HS-27A (cell line): Measurements from ENCODE around the gene ENTPD3.

Experiments used
- DNase-seq: peaks from one replicate; pipeline ENCODE4 v3.0.0-alpha.2; 2012; ENCODE audit warnings: low read depth, missing footprints

Gene ENTPD3, protein sequence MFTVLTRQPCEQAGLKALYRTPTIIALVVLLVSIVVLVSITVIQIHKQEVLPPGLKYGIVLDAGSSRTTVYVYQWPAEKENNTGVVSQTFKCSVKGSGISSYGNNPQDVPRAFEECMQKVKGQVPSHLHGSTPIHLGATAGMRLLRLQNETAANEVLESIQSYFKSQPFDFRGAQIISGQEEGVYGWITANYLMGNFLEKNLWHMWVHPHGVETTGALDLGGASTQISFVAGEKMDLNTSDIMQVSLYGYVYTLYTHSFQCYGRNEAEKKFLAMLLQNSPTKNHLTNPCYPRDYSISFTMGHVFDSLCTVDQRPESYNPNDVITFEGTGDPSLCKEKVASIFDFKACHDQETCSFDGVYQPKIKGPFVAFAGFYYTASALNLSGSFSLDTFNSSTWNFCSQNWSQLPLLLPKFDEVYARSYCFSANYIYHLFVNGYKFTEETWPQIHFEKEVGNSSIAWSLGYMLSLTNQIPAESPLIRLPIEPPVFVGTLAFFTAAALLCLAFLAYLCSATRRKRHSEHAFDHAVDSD

DNA sequence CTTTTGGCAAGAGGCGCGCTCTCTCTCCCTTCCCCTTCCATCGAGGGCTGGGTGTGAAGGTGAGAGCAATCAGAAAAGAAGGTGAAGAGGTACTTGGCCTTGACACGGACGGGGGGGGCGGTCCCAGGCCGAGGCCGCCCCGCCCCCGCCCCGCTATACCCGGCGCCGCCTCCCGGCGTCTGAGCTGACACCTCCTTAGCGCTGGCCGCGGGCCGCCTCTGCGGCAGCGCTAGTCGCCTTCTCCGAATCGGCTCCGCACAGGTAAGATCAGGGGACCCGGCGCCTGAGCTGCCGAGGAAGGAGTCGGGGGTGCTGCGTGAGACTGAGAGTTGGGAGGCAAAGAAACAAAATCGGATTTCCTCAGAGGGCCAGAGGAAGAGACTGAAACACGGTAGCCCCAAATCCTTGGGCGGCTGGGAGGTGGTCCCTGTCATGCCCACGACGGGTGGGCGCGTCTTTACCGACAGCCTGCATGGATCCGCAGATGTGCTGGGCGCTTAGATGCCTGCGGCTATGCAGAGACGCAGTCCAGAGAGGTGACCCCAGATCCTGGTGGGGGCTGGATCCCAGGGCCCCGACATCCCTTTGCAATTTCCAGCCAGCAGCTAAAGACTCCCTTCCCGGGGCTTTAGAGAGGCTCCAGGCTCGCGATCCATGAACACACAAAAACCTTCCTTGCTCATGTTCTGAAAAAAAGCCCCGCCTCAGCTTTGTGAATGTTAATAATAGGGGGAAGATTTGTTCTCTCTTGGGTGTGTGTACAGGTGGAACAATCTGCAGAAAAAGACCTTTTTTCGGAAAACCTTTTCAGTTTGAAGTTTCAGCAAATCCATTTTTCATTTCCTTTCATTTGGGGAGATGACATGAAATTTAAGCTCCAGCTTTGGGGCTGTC, at the start of gene ENTPD3:
ENTPD3 (plus strand) TSS at position 184 of the 894 bp plus-strand sequence. CDS start 874 bp downstream, outside the sequence.
- no peak for DNase-seq

- DNase-seq = no peak
Measured at GRCh38 chr3:40339871-40340270, 47.1 kb upstream of the ENTPD3 start.

- no peak for DNase-seq
Measured at GRCh38 chr3:40340541-40341170, 46.3 kb upstream of the ENTPD3 start.

- DNase-seq = no peak
Measured at GRCh38 chr3:40341671-40342070, 45.3 kb upstream of the ENTPD3 start.

- DNase-seq = no peak
Measured at GRCh38 chr3:40350529-40350928, 36.5 kb upstream of the ENTPD3 start.

DNA sequence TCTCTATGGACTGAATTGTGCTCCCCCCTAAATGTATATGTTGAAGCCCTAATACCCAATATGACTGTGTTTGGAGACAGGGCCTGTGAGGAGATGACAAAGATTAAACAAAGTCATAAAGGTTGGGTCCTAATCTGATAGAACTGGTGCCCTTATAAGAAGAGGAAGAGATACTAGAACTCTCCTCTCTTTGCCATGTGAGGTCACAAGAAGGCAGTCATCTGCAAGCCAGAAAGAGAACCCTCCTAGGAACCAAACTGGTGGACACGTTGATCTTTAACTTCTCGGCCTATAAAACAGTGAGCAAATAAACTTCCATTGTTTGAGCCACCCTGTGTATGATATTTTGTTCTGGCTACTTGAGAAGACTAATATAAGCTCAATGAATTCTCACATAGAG, 31.6 kb upstream of the ENTPD3 start:
- no peak for DNase-seq

DNA sequence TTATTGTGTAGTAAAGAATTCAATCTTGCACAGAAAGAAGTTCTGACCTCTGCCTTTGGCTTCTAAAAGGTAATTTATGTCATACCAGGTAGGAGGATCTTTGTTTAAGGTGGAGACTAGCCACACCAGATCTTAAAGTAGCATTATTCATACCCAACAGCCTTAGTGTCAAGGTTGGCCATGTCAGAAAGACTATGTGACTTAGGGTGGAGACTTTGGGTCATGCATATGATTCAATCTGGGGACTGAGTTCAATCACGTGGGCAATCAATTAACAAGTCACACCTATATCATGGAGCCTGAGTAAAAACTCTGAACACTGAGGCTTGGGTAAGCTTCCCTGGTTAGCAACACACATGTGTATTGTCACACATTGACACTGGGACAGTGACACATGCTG, 28.5 kb upstream of the ENTPD3 start:
- no peak for DNase-seq

GRCh38 chr3:40363674-40364073, 23.3 kb upstream of the ENTPD3 start:
- no peak for DNase-seq

DNA sequence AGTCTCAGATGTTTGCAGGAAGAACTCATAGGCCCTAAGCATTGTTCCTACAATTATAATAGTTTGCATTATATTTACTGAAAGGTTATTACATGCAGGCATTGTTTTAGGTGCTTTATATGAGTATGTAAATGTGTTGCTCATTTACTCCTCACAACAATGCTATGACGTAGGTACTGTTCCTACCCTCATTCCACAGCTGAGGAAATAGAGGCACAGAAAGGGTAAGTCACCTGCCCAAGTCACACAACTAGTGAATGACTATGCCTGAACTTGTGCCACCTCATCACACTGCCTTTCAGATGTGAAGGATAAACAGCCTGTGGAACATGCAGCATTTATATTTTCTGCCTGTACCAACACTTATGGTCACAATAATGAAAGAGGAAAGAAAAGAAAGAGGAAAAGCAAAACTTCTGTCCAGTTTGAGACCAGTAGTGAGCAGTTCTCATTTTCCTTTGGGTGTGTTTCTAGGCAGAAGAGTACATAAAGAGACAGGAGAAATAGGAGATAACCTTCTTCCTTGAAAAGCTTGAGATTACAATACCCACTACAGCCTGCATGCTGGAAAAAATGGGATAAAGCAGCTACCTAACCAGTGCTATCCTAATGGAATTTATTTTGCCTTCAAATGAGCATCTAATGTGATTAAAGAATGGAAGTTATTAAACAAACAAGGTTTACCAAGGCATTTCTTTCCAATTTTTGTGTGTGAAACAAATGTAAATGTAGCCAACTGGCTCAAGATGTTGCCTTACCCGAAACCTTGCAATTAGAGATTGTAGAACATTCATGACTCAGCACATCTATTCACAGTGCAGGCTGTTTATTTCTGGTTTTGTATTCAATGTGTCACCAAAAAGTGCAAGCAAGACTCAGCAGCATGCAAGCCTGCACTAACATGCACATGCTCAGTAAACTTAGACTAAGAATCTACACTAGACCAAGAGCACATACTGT, 20.5 kb upstream of the ENTPD3 start:
- DNase-seq = no peak

- DNase-seq = no peak
Measured at GRCh38 chr3:40369716-40370115, 17.3 kb upstream of the ENTPD3 start.

GRCh38 chr3:40377822-40378221, 9.2 kb upstream of the ENTPD3 start:
- no peak for DNase-seq

DNA sequence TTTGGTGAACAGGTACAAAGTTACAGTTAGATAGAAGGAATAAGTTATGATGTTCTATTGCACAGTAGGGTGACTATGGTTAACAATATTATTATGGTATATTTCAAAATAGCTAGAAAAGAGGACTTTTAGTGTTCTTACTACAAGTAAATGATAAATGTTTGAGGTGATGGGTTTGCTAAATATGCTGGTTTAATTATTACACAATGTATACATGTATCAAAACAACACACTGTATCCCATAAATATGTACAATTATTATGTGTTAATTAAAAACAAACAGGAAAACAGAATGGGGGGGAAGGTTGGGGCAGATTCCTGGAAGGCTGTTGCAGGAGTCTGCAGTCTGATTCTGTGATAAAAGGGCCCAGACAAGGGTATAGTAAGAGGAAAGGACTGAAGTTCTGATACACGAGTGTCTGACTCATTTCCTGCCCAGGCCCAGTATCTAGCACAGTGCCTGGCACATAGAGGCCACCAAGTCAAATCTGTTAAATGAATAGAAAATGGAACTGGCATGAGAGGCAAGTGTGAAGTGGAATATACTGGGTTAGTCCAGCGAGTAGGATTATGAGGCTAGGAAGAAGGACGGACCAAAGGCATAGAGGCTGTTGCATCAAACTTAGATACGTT, 7.2 kb upstream of the ENTPD3 start:
- DNase-seq = no peak

DNA sequence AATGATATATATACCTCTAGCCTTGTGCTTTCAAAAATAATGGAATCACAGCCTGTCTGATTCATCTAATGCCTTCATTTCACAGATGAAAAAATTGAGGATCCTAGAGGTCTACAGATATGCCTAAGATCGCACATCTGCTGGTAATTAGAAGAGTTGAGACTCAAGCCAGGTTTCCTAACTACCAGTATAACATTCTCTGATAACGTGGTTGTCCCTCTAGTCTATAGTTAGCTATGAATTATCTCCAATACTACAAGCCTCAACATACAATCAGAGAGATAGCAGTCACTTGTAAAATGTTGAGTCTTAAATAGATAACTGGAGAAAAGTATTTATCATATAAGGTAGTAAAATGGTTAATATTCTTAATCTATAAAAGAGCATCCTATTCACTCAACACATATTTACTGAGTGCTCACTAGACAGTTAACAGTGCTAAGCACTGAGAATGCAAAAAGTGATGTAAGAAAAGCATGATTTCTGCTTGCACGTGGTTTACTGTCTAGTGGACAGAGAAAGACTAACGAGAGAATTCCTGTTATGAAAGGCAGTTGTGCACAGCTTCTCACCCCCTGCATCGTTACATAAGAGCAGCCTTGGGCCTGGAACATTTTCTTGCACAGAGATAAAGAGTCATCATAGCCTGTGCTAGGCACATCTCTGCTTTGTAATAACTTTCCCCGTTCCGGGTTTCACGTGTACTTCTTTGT, 4.9 kb upstream of the ENTPD3 start:
- no peak for DNase-seq

- peak; percentile 15 for DNase-seq
Measured at GRCh38 chr3:40382617-40382979, 4.4 kb upstream of the ENTPD3 start.

DNA sequence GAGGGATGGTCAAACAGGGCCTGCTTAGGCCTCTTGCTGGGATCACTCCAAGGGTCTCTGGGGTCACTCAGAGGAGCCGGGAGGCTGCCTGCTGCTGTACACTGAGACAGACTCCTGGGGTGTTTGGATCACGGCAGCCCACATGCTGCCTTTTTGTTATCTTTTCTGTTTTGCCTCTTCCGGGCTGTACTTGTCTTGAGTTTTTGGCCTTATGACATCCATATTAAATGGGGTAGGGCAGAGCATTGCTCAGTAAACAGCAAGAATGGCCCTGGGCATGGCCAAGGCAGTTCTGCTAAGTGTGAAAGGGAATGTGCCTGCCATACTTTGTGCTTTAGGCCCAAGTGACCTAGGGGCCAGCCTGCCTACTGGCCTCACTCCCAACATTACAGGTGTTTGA, 771 bp upstream of the ENTPD3 start:
- DNase-seq = no peak

DNA sequence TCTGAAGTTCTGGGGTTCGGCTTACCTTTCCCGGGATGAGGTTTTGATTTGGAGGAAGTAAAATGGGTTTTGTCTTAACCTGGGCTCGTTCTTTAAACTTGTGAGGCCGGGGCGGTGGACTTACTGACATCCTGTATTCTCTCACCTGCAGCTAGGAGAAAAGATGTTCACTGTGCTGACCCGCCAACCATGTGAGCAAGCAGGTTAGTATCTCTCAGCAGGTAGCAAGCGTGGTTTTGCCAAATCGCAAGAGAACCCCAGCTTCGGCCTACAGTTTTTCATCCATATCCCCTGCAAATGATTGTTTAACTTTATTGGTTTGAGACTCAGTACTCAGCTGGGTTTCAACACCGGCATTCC, 891 bp downstream of the ENTPD3 start:
- no peak for DNase-seq

DNA sequence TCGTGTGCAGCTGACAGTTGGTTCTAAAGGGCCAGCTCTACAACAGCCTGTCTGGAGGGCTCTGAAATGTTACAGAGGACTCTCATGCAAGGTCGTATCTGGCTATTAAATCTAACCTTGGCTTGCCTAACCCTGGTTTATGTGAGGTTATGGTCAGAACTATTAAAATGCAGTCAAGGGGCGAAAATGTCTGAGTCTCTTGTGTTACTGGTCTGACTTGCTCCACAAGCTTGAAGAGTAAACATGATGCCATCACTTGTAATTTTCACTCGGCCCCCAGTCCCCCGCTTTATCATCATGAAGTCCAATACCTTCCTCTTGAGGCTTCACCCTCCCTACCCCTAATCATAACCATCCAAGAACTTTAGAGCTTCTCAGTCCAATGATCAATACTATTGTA, 9.4 kb downstream of the ENTPD3 start:
- no peak for DNase-seq

- no peak for DNase-seq
Measured at GRCh38 chr3:40397129-40397528, 10.1 kb downstream of the ENTPD3 start.

DNA sequence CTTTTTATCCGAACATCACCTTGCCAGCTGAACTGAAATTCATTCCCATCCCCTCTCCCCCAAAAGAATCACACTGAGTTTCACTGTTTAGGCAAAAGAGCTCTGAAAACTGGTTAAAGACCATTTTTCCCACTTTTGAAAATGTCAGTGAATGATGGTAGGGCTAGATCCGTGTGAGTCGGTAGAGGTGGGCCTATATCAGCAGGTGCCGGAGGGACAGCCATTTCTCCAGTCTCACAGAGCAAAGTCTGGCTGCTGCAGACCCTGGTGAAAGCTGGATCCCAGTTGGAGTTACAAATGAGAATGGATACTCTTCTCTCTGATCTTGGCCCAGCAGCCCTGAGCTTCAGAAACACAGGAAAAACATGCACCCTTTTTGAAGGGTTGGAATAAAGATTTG, 10.9 kb downstream of the ENTPD3 start:
- no peak for DNase-seq

DNA sequence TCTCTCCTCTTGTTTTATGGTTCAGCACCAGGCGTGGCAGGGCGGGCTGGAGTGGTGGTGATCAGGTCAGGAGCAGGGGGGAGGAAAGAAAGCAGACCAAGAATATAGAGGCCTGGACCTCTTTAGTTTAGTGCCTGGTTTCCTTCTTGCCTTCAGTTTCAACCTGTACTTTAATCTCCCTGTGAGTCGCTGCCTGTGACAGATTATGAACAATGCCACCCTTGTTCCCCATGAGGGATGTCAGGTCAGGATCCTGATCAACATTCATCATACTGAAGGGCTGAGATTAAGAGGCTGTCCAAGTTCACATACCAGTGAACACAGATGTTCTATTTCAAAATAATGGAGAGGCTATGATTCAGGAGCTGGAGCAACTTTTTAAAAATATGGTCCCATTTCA, 11.4 kb downstream of the ENTPD3 start:
- DNase-seq = no peak
